SK-N-MC (cell line): ENCODE data around the gene RGS10.

Experiments used
- DNase-seq: peaks from one replicate; pipeline ENCODE4 v3.0.0-alpha.2; 2011; ENCODE audit warnings: low read depth, low spot score
- H3K27ac ChIP-seq: fragments of 200-600 bp; sonication (generic); 2 replicates; pipeline ENCODE4 v1.5.1; 2016; ENCODE audit warnings: mixed run types
- H3K36me3 ChIP-seq: fragments of 200-600 bp; sonication (generic); 2 replicates; pipeline ENCODE4 v1.6.1; 2017; ENCODE audit warnings: antibody characterized with exemption, low read length, mixed read lengths; ENCODE audit not compliant: insufficient read depth
- H3K4me3 ChIP-seq: fragments of 200-600 bp; sonication (generic); 2 replicates; pipeline ENCODE4 v1.5.1; 2016
- H3K9ac ChIP-seq: fragments of 200-600 bp; sonication (generic); 2 replicates; pipeline ENCODE4 v1.8.0; 2017; ENCODE audit warnings: mixed run types, mixed read lengths; ENCODE audit not compliant: insufficient read length
- H3K9me3 ChIP-seq: fragments of 200-600 bp; sonication (generic); 2 replicates; pipeline ENCODE4 v1.6.1; 2017; ENCODE audit warnings: low read depth, mild to moderate bottlenecking, antibody characterized with exemption, low read length, moderate library complexity, mixed read lengths
- EZH2 ChIP-seq: fragments of 200-600 bp; sonication (generic); IDR thresholded peaks from one replicate; pipeline ENCODE4 v1.6.1; 2017; ENCODE audit warnings: antibody characterized with exemption
- FOXP2 ChIP-seq: optimal IDR thresholded peaks from 2 replicates; pipeline ENCODE3; 2011; ENCODE audit warnings: mild to moderate bottlenecking, moderate library complexity; ENCODE audit not compliant: insufficient read depth; ENCODE audit errors: extremely low read length, control extremely low read depth
- POLR2AphosphoS5 ChIP-seq: IDR thresholded peaks from 2 replicates; pipeline ENCODE4 v1.6.1; 2012; ENCODE audit warnings: mild to moderate bottlenecking, low read depth, low read length, borderline replicate concordance

The RGS10 gene

GRCh38 chr10:119457966-119458766 is 84.4 kb downstream of the RGS10 start:
- no peak for TF ChIP-seq POLR2AphosphoS5
- DNase-seq = no peak
- Histone ChIP-seq H3K4me3 (no peak overlapping the region), H3K36me3 (no peaks in the 10 kb centered on the region), H3K9me3 (no peaks in the 10 kb centered on the region), H3K9ac (no peak overlapping the region), H3K27ac (no peak overlapping the region)

- no peak for DNase-seq
- no peaks in the 10 kb centered on the region for H3K9me3 ChIP-seq
- H3K36me3 ChIP-seq = no peaks in the 10 kb centered on the region
- no peak for TF ChIP-seq EZH2
- no peak for TF ChIP-seq FOXP2
- no peak for TF ChIP-seq POLR2AphosphoS5
- no peak overlapping the region for H3K9ac ChIP-seq
- H3K4me3 ChIP-seq = no peak overlapping the region
- H3K27ac ChIP-seq = no peak overlapping the region
Measured at GRCh38 chr10:119456435-119456810, 86.1 kb downstream of the RGS10 start.

- H3K9me3 ChIP-seq = no peaks in the 10 kb centered on the region
- H3K36me3 ChIP-seq = no peaks in the 10 kb centered on the region
- no peak for TF ChIP-seq FOXP2
- TF ChIP-seq POLR2AphosphoS5 = no peak
- no peak for TF ChIP-seq EZH2
- no peak overlapping the region for H3K9ac ChIP-seq
- no peak for DNase-seq
- H3K27ac ChIP-seq = no peak overlapping the region
- H3K4me3 ChIP-seq = no peak overlapping the region
Measured at GRCh38 chr10:119455609-119456434, 86.7 kb downstream of the RGS10 start.

DNA sequence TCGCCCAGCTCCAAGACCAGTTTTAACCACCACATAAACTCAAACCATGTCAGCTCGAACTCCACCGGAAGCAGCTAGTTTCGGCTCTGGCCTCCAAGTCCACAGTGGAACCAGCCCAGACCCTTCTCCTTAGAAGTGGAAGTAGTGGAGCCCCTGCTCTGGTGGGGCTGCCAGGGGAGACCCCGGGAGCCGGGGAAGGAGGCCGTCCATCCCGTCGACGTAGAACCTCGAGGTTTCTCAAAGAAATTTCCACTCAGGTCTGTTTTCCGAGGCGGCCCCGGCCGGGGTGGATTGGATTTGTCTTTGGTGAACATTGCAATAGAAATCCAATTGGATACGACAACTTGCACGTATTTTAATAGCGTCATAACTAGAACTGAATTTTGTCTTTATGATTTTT is 87.5 kb downstream of the RGS10 start:
- Histone ChIP-seq H3K36me3 (no peaks in the 10 kb centered on the region), H3K9ac (no peak overlapping the region), H3K4me3 (no peak overlapping the region), H3K27ac (no peak overlapping the region), H3K9me3 (no peaks in the 10 kb centered on the region)
- no peak for TF ChIP-seq EZH2
- no peak for TF ChIP-seq FOXP2
- no peak for DNase-seq

DNA sequence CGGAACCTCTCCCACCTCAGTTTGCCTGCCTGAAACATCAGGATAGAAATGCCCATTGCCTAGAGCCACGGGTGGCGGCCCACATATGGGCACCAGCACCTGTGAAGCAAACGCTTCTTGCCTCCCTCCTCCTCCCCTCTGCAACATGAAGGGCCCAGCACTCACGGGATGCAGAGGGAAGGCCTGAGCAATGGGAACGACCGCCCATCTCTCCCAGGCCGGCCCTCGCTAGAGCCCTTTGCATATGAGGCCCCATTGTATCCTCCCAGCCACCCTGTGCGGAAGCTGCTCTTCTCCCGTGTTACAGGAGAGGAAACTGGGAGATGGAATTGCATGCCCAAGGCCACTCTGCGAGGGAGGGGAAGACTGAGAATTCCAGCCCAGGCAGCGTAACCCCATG is 88.2 kb downstream of the RGS10 start:
- TF ChIP-seq POLR2AphosphoS5 = no peak
- no peak for TF ChIP-seq FOXP2
- TF ChIP-seq EZH2 = no peak
- no peak for DNase-seq
- Histone ChIP-seq H3K4me3 (no peak overlapping the region), H3K36me3 (no peaks in the 10 kb centered on the region), H3K27ac (no peak overlapping the region), H3K9ac (no peak overlapping the region), H3K9me3 (no peaks in the 10 kb centered on the region)

GRCh38 chr10:119453313-119453712 is 89.2 kb downstream of the RGS10 start:
- no peak for DNase-seq
- Histone ChIP-seq H3K4me3 (no peak overlapping the region), H3K9me3 (no peaks in the 10 kb centered on the region), H3K9ac (no peak overlapping the region), H3K36me3 (no peaks in the 10 kb centered on the region), H3K27ac (no peak overlapping the region)
- no peak for TF ChIP-seq FOXP2
- no peak for TF ChIP-seq POLR2AphosphoS5
- no peak for TF ChIP-seq EZH2

GRCh38 chr10:119452396-119452795 is 90.1 kb downstream of the RGS10 start:
- Histone ChIP-seq H3K36me3 (no peaks in the 10 kb centered on the region), H3K27ac (no peak overlapping the region), H3K9me3 (no peaks in the 10 kb centered on the region), H3K4me3 (no peak overlapping the region), H3K9ac (no peak overlapping the region)
- TF ChIP-seq EZH2 = no peak
- no peak for TF ChIP-seq POLR2AphosphoS5
- TF ChIP-seq FOXP2 = no peak
- DNase-seq = no peak

DNA sequence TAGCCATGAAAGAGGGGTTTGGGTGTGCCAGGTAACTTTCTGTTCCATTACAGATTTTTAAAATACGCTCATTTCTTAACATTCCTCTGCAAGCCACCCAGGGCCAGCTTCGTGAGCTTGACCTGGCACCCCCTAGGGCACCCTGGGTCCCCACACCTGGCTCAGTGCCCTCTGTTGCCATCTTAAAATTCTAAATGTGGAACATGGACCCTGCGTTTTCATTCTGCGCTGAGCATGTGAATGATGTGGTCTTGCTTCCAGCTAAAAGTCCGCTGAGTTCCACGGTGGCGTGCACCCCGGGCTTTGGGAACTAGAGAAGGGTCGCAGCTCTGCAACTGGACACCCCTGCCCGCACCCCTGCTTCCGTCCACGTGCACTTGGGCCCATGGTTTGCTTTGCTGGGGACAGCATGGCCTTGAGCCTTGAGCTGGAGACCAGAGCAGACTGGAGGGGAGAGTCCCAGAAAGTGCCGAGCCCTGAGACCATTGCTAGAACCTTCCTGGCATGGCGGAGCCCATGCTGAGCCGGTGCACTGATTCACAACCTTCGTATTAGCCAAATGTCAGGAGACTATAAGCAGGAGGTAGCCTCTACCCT is 91.1 kb downstream of the RGS10 start:
- no peak overlapping the region for H3K9ac ChIP-seq

More for the DNA sequence above, 91.1 kb downstream of the RGS10 start:
- H3K27ac ChIP-seq = no peak overlapping the region
- H3K36me3 ChIP-seq = no peaks in the 10 kb centered on the region
- no peaks in the 10 kb centered on the region for H3K9me3 ChIP-seq
- TF ChIP-seq FOXP2 (no peak), EZH2 (no peak), POLR2AphosphoS5 (no peak)
- no peak for DNase-seq
- no peak overlapping the region for H3K4me3 ChIP-seq
